HG03039 (cell line): ENCODE results near the gene SLC51A.
"Not testable (repeated sequence)": the region's sequence is repeated elsewhere in the genome, so short reads cannot be mapped to it uniquely, and the experiment has no call there.

Experiments used
- ATAC-seq: cut with Tn5 transposase; IDR thresholded peaks from one replicate; pipeline ENCODE4 v1.9.1; 2021; ENCODE audit warnings: mild to moderate bottlenecking, moderate library complexity; ENCODE audit not compliant: unreplicated experiment

Gene SLC51A

DNA sequence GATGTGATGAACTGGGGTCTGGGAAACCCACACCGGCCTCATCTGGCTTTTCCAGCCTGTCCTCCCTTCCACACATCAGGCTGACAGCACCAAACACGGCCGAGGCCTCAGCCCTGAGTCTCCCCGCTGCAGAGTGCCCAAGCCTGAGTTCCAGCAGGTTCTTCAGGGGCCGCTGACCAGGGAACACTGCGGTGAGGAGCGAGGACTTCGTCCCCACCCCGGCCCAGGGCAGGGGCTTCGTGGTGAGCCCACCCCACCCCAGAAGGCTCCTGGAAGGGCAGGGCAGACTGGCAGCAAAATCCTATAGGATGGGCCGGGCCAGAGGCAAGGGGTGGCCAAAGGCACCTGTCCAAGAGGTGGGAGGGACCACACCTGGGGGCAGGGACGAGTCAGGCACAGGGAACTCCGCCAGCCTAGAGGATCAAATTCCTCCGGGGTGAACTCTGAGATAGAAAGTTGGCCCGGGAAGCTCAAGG is at the start of gene SLC51A:
TSS of gene SLC51A (plus strand) at position 446 of the 476 bp plus-strand sequence. CDS start 179 bp downstream, outside the sequence.
- ATAC-seq: no peak

GRCh38 chr3:196166741-196167140 is 49.6 kb upstream of the SLC51A start:
- ATAC-seq: no peak

DNA sequence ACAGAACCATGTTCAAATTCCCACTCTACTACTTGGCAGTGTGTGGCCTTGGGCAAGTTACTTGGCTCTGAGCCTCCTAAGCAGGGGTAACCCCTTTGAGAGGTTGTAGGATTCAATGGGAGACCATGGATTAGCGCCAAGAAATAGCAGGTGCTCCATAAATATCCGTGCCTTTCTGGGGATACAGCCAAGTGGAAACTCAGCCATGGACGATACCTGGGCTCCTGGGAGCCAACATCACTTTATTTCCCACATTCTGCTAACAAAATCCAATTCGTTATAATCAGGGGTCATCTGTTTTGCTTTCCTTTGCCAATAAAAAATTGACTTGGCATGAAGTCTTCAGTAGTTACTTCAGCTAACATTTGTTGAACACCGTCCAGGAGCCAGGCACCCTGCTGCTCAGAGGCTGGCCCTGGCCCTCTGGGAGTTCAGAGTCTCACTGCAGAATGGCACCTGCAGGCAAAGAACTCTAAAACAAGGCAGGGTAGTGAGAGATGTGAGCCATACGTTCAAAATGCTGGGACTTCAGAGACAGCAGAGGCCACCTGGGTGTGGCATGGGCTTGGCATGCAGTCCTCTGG is 47.4 kb upstream of the SLC51A start:
- no peak for ATAC-seq

GRCh38 chr3:196169836-196170240 is 46.5 kb upstream of the SLC51A start:
- no peak for ATAC-seq

- not testable (repeated sequence) for ATAC-seq
Measured at GRCh38 chr3:196170296-196170695, 46.0 kb upstream of the SLC51A start.

DNA sequence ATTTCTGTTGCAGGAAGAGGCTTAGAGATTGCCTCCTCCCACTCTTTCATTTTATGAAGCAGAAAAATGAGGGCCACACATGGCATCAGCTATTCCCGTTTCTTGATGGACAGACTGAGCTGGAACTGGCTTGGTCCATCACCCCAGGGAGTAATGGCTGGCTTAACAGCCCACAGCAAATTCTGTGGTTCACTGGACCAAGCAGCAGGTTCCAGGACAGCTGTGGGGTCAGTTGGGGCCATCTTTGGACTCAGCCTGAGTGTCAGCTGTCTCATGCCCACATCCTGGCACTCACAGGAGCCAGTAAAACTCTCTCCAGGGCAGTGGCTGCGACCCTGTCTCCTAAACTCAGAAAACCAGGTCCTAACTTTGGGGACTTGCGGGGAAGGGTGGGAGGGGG is 41.7 kb upstream of the SLC51A start:
- ATAC-seq: no peak

DNA sequence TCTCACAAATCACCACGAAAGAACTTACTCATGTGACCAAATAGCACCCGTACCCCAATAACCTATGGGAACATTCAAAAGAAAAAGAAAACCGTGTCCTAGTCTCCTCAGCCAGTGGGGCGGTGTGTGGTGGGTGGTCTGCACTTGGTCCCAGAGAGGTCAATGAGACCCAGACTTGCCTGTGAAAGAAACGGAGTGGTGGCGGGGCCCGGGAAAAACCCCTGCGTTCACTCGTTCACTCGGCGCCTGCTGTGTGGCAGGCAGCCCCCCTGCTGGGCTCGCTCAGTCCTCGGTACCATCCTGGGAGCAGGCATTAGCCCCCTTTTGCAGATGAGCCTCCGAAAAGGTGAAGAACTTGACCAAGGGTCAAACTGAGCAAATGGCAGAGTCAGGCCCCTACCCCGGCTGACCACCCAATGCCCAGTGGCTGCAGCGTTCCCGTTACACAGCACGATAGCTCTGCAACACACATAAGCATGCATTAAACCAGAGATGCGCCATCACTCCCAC is 41.2 kb upstream of the SLC51A start:
- no peak for ATAC-seq

GRCh38 chr3:196175722-196176121 is 40.6 kb upstream of the SLC51A start:
- ATAC-seq: no peak

DNA sequence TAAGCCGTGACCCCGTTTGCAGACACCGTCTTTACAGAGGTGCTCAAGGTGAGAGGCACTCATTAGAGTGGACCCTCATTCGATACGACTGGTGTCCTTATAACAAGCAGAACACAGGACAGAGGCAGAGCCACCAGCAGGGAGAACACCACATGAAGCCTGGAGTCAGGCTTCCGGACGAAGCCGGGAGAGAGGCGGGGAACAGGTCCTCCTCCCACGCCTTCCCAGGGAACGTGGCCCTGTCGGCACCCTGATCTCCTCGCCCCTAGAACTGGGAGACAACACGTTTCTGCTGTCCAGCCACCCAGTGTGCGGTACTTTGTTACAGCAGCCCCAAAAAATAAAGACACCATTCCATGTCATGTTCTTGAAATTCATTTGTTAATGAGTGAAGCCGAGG is 38.8 kb upstream of the SLC51A start:
- ATAC-seq: no peak

DNA sequence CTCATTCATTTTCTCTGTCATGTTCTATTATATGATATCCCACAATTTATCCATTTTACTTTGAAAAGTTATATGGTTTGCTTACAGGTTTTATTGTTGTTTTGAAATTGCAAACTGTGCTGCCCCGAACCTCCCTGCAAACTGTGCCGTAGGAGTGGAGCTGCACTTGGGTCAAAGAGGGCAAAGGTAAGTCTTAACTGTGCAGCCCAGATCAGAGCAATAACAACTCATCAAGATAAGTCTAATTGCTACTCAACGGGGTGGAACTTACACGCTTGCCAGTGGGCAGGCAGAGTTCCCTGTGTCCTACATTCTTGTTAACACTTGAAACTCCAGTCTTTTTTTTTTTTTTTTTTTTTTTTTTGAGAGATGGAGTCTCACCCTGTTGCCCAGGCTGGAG is 38.4 kb upstream of the SLC51A start:
- no peak for ATAC-seq

GRCh38 chr3:196178993-196179379 is 37.3 kb upstream of the SLC51A start:
- ATAC-seq: no peak

DNA sequence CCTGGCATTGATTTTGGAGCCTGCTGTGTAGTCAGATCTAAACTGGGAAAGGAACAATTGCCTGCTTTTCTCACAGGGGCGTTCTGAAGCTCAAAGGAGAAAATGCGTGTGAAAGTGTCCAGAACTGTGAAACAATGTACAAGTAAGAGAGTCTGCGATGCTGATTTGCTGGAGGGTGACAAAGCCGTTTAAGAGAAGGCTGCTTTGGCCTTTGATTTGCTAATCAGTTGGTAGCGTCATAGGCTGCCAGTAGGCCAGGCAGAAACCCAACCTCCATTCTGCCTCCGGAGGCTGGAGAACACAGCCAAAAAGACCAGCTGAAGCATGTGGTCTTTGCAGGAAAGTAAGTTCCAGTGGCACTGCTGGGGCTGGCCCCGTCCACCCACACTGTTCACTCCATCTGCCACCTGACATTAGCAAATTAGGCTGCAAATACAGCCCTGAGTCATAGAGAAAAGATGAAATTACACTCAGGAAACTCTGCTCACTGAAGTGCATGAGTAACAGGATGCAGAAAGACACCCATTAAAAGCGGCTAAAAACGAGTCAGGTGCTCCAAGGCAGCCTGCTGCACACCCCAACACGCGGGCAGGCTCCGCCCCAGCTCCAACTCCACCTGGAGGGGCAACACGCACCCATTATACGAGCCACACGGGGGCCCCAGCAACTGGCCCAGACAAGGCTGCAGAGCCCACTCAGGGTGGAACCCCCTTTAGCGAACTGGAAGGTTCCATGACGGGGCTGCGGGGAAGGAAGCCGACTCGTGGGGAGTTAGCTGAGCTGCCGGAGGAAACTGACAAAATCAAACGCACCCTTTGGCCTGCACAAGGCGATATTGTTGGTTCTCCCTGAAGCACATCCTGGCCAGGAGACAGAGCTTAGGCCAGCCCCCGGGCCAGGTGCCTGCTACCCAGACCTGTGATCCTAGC is 36.7 kb upstream of the SLC51A start:
- peak; percentile 60 for ATAC-seq

DNA sequence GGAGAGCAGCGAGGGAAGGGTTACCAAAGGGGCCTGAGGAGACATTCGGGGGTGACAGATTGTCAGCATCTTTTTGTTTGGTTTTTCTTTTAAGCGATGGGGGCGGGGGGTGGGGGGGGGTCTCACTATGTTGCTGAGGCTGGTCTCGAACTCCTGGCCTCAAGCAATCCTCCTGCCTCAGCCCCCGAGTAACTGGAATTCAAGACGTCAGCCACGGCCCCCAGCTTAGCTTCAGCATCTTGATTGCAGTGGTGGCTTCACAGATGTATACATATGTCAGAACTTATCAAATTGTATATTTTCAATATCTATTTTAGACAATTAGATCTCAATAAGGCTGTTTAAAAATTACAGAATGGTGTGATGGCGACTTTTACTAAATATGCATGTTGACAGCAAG is 36.0 kb upstream of the SLC51A start:
- no peak for ATAC-seq

DNA sequence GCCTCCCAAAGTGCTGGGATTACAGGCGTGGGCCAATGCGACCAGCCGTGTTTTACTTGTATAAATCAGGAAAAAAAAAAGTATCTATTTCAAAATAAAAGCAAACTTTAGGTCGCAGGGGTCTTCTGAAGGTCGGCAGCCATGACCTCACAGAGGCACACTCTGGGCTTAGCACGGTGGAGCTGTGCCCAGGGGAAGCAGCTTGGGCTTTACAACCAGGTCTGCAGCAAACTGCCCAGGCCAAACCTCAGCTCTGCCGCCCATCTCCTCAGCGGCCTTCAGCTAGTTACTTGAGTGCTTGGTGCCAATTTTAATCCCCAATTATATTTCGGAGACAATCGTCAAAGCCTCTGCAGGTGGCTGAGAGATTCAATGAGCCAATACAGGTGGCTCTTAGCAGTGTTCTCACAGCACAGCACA is 35.2 kb upstream of the SLC51A start:
- no peak for ATAC-seq

GRCh38 chr3:196184169-196184432 is 32.2 kb upstream of the SLC51A start:
- ATAC-seq: not testable (repeated sequence)

GRCh38 chr3:196184881-196185280 is 31.5 kb upstream of the SLC51A start:
- ATAC-seq: no peak

GRCh38 chr3:196186651-196187573 is 29.4 kb upstream of the SLC51A start:
- ATAC-seq: peak; percentile 32

- no peak for ATAC-seq
Measured at GRCh38 chr3:196189566-196190347, 26.6 kb upstream of the SLC51A start.

DNA sequence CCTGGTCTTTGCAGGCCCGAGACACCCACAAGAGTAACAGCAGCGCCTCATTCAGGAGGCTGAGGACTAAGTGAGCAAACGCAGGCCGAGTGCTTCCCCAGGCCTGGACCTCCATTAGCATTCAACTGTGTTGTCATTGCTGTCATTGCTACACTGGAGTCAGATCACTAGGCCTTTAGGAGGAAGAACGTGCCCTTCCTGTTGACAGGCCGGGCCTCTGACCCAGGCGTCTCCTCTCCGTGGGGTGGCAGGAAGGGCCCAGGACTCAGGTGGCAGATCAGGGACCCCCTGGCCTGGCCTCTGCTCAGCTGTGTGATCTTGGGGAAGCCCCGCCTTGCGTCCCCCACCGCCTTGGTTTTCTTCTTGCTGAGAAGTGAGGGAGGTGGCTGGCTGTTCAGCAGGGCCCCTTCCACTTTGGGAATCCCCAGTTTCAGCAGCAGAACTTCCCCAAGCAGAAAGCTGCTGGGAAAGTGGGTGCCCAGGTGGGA is 24.3 kb upstream of the SLC51A start:
- peak; percentile 52 for ATAC-seq

GRCh38 chr3:196192524-196193051 is 23.7 kb upstream of the SLC51A start:
- ATAC-seq: peak; percentile 16
